ENCODE data around the gene GPSM3. TPM values are rescaled to one million over a fixed set of nuclear protein-coding genes. Genes with fewer than 3 reads are reported as not detected.

Gene GPSM3
- total and polyA plus RNA-seq, 2 experiments from 2014 or later: 4.7 to 5.9 TPM

GRCh38 chr6:32240686-32241085 is 48.2 kb upstream of the GPSM3 start (continued):
- TF ChIP-seq ZNF331 (CRISPR knock-in tag; IDR thresholded peaks at IDR 0.05; ENCODE audit: low read depth) (no peak), CREB1 (CRISPR knock-in tag; IDR thresholded peaks at IDR 0.05; ENCODE audit: low read depth) (no peak), POLR2AphosphoS5 (IDR thresholded peaks at IDR 0.05; ENCODE audit: low read depth) (no peak), CTCF (conservative IDR thresholded peaks at IDR 0.05; ENCODE audit: low read depth in 2 of 2) (no peak; a peak in 2 of 4 replicates), ZNF114 (CRISPR knock-in tag; IDR thresholded peaks at IDR 0.05) (no peak)

- TF ChIP-seq JUNB (IDR thresholded peaks at IDR 0.05; ENCODE audit: unreplicated experiment): no peak
- Histone ChIP-seq H3K79me2 (replicated peaks; ENCODE audit: insufficient read depth) (no peaks in the 10 kb centered on the region), H3K9me2 (ENCODE audit: insufficient read depth) (no peaks in the 10 kb centered on the region), H3K27ac (ENCODE audit: low read depth) (no peak overlapping the region), H2AFZ (no peak overlapping the region), H4K20me1 (replicated peaks; ENCODE audit: insufficient read depth) (no peaks in the 10 kb centered on the region), H3K27me3 (ENCODE audit: insufficient read depth) (no peaks in the 10 kb centered on the region), H3K4me2 (no peak overlapping the region), H3K4me1 (ENCODE audit: insufficient read depth) (no peaks in the 10 kb centered on the region), H3K36me3 (ENCODE audit: insufficient read depth) (no peaks in the 10 kb centered on the region), H3K4me3 (no peak overlapping the region), H3F3A (replicated peaks; ENCODE audit: low read depth) (no peaks in the 10 kb centered on the region)
- Mint-ChIP-seq H3K4me1 (no peaks in the 10 kb centered on the region), H3K9me3 (no peaks in the 10 kb centered on the region), H3K27ac (no peak overlapping the region), H3K27me3 (ENCODE audit: insufficient read depth, low read depth, poor library complexity) (peaks cover 9% of the 10 kb centered on the region), H3K36me3 (ENCODE audit: low read depth) (no peaks in the 10 kb centered on the region), H3K4me3 (no peak overlapping the region)
- DNase-seq (ENCODE audit: low spot score): no peak
- ATAC-seq: no peak
Observed at GRCh38 chr6:32239462-32239861, 47.0 kb upstream of the GPSM3 start.

- TF ChIP-seq CREB1 (CRISPR knock-in tag; IDR thresholded peaks at IDR 0.05; ENCODE audit: low read depth): no peak
- no peak for TF ChIP-seq ZNF462 (CRISPR knock-in tag; IDR thresholded peaks at IDR 0.05)
- peak; percentile 50 to 84 for TF ChIP-seq CTCF (conservative IDR thresholded peaks at IDR 0.05; ENCODE audit: low read depth in 2 of 2)
- no peak for TF ChIP-seq ZNF331 (CRISPR knock-in tag; IDR thresholded peaks at IDR 0.05; ENCODE audit: low read depth)
- H3K4me3 Mint-ChIP-seq: no peak overlapping the region
- DNase-seq (ENCODE audit: low spot score) (peak; percentile 68), ATAC-seq (peak; percentile 98)
- no peaks in the 10 kb centered on the region for H3K9me3 Mint-ChIP-seq
- no peaks in the 10 kb centered on the region for H3K79me2 ChIP-seq (replicated peaks; ENCODE audit: insufficient read depth)
- no peak overlapping the region for H3K27ac ChIP-seq (ENCODE audit: low read depth)
- no peaks in the 10 kb centered on the region for H3K9me2 ChIP-seq (ENCODE audit: insufficient read depth)
- no peaks in the 10 kb centered on the region for H3K36me3 ChIP-seq (ENCODE audit: insufficient read depth)
- no peaks in the 10 kb centered on the region for H3K36me3 Mint-ChIP-seq (ENCODE audit: low read depth)
- no peak overlapping the region for H3K4me2 ChIP-seq
- H3K27ac Mint-ChIP-seq: no peak overlapping the region
- H3K4me1 ChIP-seq (ENCODE audit: insufficient read depth): no peaks in the 10 kb centered on the region
- no peaks in the 10 kb centered on the region for H4K20me1 ChIP-seq (replicated peaks; ENCODE audit: insufficient read depth)
- no peak overlapping the region for H2AFZ ChIP-seq
- H3F3A ChIP-seq (replicated peaks; ENCODE audit: low read depth): no peaks in the 10 kb centered on the region
- H3K27me3 ChIP-seq (ENCODE audit: insufficient read depth): no peaks in the 10 kb centered on the region
- H3K4me1 Mint-ChIP-seq: no peaks in the 10 kb centered on the region
- no peak overlapping the region for H3K4me3 ChIP-seq
- H3K27me3 Mint-ChIP-seq (ENCODE audit: insufficient read depth, low read depth, poor library complexity): peaks cover 7% of the 10 kb centered on the region
Observed at GRCh38 chr6:32234934-32235333, 42.5 kb upstream of the GPSM3 start.
